ENCODE data around the gene DDX3Y.

Gene DDX3Y

DNA sequence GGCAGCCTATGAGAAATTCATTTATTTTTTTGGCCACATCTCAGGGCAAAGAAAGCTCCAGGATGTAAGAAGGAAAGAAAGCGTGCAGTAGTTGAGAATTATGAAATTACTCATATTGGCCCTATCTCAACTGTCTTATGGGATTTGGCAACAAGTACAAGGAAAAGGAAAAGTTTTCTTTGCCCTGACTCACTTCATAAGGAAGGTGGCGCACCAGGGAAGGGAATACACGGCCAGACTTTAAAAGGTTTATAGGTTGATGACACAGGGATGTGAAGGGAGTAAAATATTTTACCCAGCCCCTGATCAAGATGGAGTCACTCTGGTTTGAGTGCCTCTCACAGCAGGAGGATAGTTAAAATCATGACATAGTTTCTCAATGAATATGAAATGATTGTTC lies 23.4 kb downstream of the DDX3Y start:
- Histone ChIP-seq H3K27ac (no peak overlapping the region), H3K4me3 (no peak overlapping the region), H3K9me3 (ENCODE audit: low read depth, low read length) (no peaks in the 10 kb centered on the region), H3K9ac (ENCODE audit: insufficient read length) (no peak overlapping the region), H3K36me3 (ENCODE audit: insufficient read depth, low read length) (no peaks in the 10 kb centered on the region)
- no peak for DNase-seq (ENCODE audit: low read depth, low spot score)
- TF ChIP-seq FOXP2 (optimal IDR thresholded peaks at IDR 0.05; ENCODE audit: control extremely low read depth, extremely low read length, insufficient read depth) (no peak), EZH2 (IDR thresholded peaks at IDR 0.05) (no peak)

DNA sequence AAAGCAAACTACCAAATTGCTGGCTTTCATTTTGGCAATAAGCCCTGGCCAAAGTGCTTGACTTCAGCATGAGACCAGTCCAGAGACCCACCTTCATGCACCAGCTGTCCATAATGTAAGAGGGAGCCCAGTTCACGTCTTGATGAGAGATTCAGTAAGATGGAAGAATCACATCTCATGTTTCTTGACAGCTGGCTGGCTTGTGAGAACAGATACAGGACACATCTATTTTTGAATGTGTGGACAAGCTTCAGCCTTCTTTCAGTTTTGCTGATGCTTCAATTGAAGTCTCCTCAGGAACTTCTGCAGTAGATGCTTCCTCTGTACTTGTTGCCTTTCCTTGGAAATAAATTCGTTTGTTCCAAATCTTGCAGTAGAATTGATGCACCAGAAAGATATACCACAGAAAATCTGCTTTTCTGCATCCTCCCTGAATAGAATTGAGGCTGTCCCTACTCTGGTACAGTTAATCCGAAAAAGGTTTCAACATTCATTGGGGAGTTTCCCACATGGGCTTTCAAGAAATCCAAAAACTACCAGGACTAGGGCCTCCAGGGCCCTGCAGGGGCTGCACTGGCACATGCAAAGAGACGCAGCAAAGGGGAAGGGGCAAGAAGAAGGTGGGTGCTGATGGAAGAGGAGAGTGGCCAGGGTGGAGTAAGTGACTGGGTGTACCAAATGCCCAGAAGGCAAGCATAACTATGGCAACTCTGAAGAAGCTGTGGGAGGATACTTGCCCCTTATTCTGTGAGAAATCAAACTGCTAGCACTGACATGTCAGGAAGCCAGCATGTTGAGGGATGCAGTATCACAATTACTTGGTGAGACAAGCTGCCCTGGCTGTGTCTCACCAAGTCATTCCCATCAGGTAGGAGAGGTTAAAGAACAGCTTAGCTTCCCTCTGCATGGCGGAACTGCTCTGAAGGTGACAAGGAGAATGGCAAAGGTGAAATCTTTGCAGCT lies 37.3 kb downstream of the DDX3Y start:
- DNase-seq (ENCODE audit: low read depth, low spot score), result no peak
- no peaks in the 10 kb centered on the region for H3K9me3 ChIP-seq (ENCODE audit: low read depth, low read length)
- no peak overlapping the region for H3K27ac ChIP-seq
- no peaks in the 10 kb centered on the region for H3K36me3 ChIP-seq (ENCODE audit: insufficient read depth, low read length)
- TF ChIP-seq EZH2 (IDR thresholded peaks at IDR 0.05) (no peak), FOXP2 (optimal IDR thresholded peaks at IDR 0.05; ENCODE audit: control extremely low read depth, extremely low read length, insufficient read depth) (no peak), POLR2AphosphoS5 (IDR thresholded peaks at IDR 0.05; ENCODE audit: borderline replicate concordance, low read depth, low read length) (no peak)
- H3K4me3 ChIP-seq, result no peak overlapping the region
- no peak overlapping the region for H3K9ac ChIP-seq (ENCODE audit: insufficient read length)

Data from SK-N-MC (cell line).